Smooth muscle cell (in vitro differentiated cells): ENCODE results near the gene ZNF827. TPM values are rescaled to one million over a fixed set of nuclear protein-coding genes. Genes with fewer than 3 reads are reported as not detected.
A peak's percentile ranks its signal among the peaks of the same experiment; 100 is the strongest.

Source experiments
- DNase-seq: peaks from one replicate; lab custom pipeline; 2025; ENCODE audit not compliant: unreplicated experiment; lab: John Stamatoyannopoulos, UW
- H2AFZ ChIP-seq: fragments of 200-600 bp; sonication (generic); 2 replicates; pipeline ENCODE4 v1.6.0; 2016; ENCODE audit warnings: antibody characterized with exemption, low read depth, mild to moderate bottlenecking
- H3F3A ChIP-seq: fragments of 200-600 bp; sonication (generic); 2 replicates; pipeline ENCODE4 v1.6.0; 2017; ENCODE audit warnings: antibody characterized with exemption, low read depth
- H3K27ac ChIP-seq: fragments of 200-600 bp; sonication (generic); 2 replicates; pipeline ENCODE4 v1.5.1; 2016; ENCODE audit warnings: low read depth, mild to moderate bottlenecking
- H3K27me3 ChIP-seq: fragments of 200-600 bp; sonication (generic); 2 replicates; pipeline ENCODE4 v1.6.1; 2016; ENCODE audit warnings: low read depth, mild to moderate bottlenecking
- H3K36me3 ChIP-seq: fragments of 200-600 bp; sonication (generic); 2 replicates; pipeline ENCODE4 v1.5.1; 2016; ENCODE audit warnings: low read depth
- H3K4me1 ChIP-seq: fragments of 200-600 bp; sonication (generic); 2 replicates; pipeline ENCODE4 v1.5.1; 2016; ENCODE audit warnings: low read depth
- H3K4me2 ChIP-seq: fragments of 200-600 bp; sonication (generic); 2 replicates; pipeline ENCODE4 v1.6.0; 2016; ENCODE audit warnings: mild to moderate bottlenecking
- H3K4me3 ChIP-seq: fragments of 200-600 bp; sonication (generic); 2 replicates; pipeline ENCODE4 v1.5.1; 2016; ENCODE audit warnings: mild to moderate bottlenecking
- H3K79me2 ChIP-seq: fragments of 200-600 bp; sonication (generic); 2 replicates; pipeline ENCODE4 v1.6.0; 2016; ENCODE audit warnings: low read depth, mild to moderate bottlenecking
- H3K9ac ChIP-seq: fragments of 200-600 bp; sonication (generic); 2 replicates; pipeline ENCODE4 v1.6.0; 2016; ENCODE audit warnings: low read depth
- H3K9me3 ChIP-seq: fragments of 200-600 bp; sonication (generic); replicated peaks from 2 replicates; pipeline ENCODE4 v1.5.1; 2016; ENCODE audit warnings: low read depth
- H4K20me1 ChIP-seq: fragments of 200-600 bp; sonication (generic); 2 replicates; pipeline ENCODE4 v1.6.0; 2016; ENCODE audit warnings: low read depth
- CTCF ChIP-seq: fragments of 200-600 bp; sonication (generic); IDR thresholded peaks from 2 replicates; pipeline ENCODE4 v1.5.1; 2017; ENCODE audit warnings: borderline replicate concordance, mild to moderate bottlenecking, antibody characterized with exemption; ENCODE audit not compliant: insufficient read depth, poor library complexity, severe bottlenecking
- whole genome bisulfite sequencing: methylation state at CpG from one replicate; pipeline ENCODE4 v1.1.7; 2016; ENCODE audit warnings: low lambda C conversion rate; 5-methylcytosine and 5-hydroxymethylcytosine counted together
- polyA plus RNA-seq: library from polyadenylated mRNA; unstranded; fragments of >200 nt; fragmentation: Nextera tagmentation; extraction: Ambion mirVana; gene quantifications from 2 replicates; pipeline ENCODE4 v1.2.1, GENCODE V29; 2016
- total RNA-seq: library from RNA; depleted of rRNA; stranded (reverse); fragments of >200 nt; gene quantifications from 2 replicates; pipeline ENCODE4 v1.2.3, GENCODE V29; 2014

The ZNF827 gene
- total and polyA plus RNA-seq, 2 experiments from 2014 or later = 6.5 to 12.8 TPM

- Histone ChIP-seq H3K27ac (peak overlapping the region; percentile 48), H3K36me3 (no peaks in the 10 kb centered on the region), H3F3A (no peaks in the 10 kb centered on the region), H3K4me2 (no peak overlapping the region), H3K9ac (no peak overlapping the region), H3K4me3 (no peak overlapping the region), H4K20me1 (peaks cover 29% of the 10 kb centered on the region), H2AFZ (no peak overlapping the region), H3K9me3 (no peaks in the 10 kb centered on the region), H3K4me1 (no peaks in the 10 kb centered on the region), H3K27me3 (no peaks in the 10 kb centered on the region), H3K79me2 (peaks cover 7% of the 10 kb centered on the region)
- no peak for DNase-seq
- TF ChIP-seq CTCF = no peak
- WGBS = 82% methylated on average over 8 of the region's 8 CpGs
Measured at GRCh38 chr4:145881989-145882388, 56.6 kb downstream of the ZNF827 start.

GRCh38 chr4:145881576-145881975, 57.0 kb downstream of the ZNF827 start:
- DNase-seq = no peak
- peaks cover 7% of the 10 kb centered on the region for H3K79me2 ChIP-seq
- WGBS = 93% methylated on average over 4 of the region's 4 CpGs
- no peak overlapping the region for H3K4me3 ChIP-seq
- no peak overlapping the region for H3K4me2 ChIP-seq
- H3K9ac ChIP-seq = no peak overlapping the region
- H3F3A ChIP-seq = no peaks in the 10 kb centered on the region
- TF ChIP-seq CTCF = no peak
- H3K4me1 ChIP-seq = no peaks in the 10 kb centered on the region
- no peaks in the 10 kb centered on the region for H3K9me3 ChIP-seq
- H3K27ac ChIP-seq = peak overlapping the region; percentile 48
- H3K36me3 ChIP-seq = no peaks in the 10 kb centered on the region
- no peak overlapping the region for H2AFZ ChIP-seq
- peaks cover 26% of the 10 kb centered on the region for H4K20me1 ChIP-seq
- H3K27me3 ChIP-seq = no peaks in the 10 kb centered on the region

GRCh38 chr4:145880355-145880960, 58.2 kb downstream of the ZNF827 start:
- H3K36me3 ChIP-seq = no peaks in the 10 kb centered on the region
- H3K9ac ChIP-seq = no peak overlapping the region
- no peak for TF ChIP-seq CTCF
- no peak overlapping the region for H3K27ac ChIP-seq
- peaks cover 31% of the 10 kb centered on the region for H4K20me1 ChIP-seq
- H3K9me3 ChIP-seq = no peaks in the 10 kb centered on the region
- no peak overlapping the region for H3K4me3 ChIP-seq
- no peaks in the 10 kb centered on the region for H3K27me3 ChIP-seq
- H3K4me2 ChIP-seq = no peak overlapping the region
- peaks cover 7% of the 10 kb centered on the region for H3K79me2 ChIP-seq
- 97% methylated on average over 9 of the region's 9 CpGs for WGBS
- no peak for DNase-seq
- H3F3A ChIP-seq = no peaks in the 10 kb centered on the region
- no peak overlapping the region for H2AFZ ChIP-seq
- no peaks in the 10 kb centered on the region for H3K4me1 ChIP-seq

- H3K27ac ChIP-seq = no peak overlapping the region
- WGBS = 31% methylated on average over 3 of the region's 3 CpGs
- TF ChIP-seq CTCF = no peak
- no peak overlapping the region for H3K4me2 ChIP-seq
- H2AFZ ChIP-seq = no peak overlapping the region
- no peaks in the 10 kb centered on the region for H3K36me3 ChIP-seq
- peaks cover 3% of the 10 kb centered on the region for H3K79me2 ChIP-seq
- no peak overlapping the region for H3K9ac ChIP-seq
- DNase-seq = no peak
- H3K4me3 ChIP-seq = no peak overlapping the region
- H3K27me3 ChIP-seq = no peaks in the 10 kb centered on the region
- peaks cover 31% of the 10 kb centered on the region for H4K20me1 ChIP-seq
- no peaks in the 10 kb centered on the region for H3K4me1 ChIP-seq
- H3F3A ChIP-seq = no peaks in the 10 kb centered on the region
- H3K9me3 ChIP-seq = no peaks in the 10 kb centered on the region
Measured at GRCh38 chr4:145879598-145879997, 59.0 kb downstream of the ZNF827 start.
